ENCODE measurements around the gene TGFB1I1. TPM values are rescaled to one million over a fixed set of nuclear protein-coding genes. Genes with fewer than 3 reads are reported as not detected.

The TGFB1I1 gene
- total RNA-seq, 1 experiment from 2014 or later = 4.3 TPM

GRCh38 chr16:31473264-31473984 is 1.5 kb downstream of the TGFB1I1 start:
- ATAC-seq (no peak), DNase-seq (ENCODE audit: low spot score) (no peak)
- peaks cover 71% of the 10 kb centered on the region for H3K27me3 Mint-ChIP-seq (ENCODE audit: low read depth)
- no peaks in the 10 kb centered on the region for H3K36me3 Mint-ChIP-seq
- H3K4me1 Mint-ChIP-seq = peaks cover 16% of the 10 kb centered on the region
- TF ChIP-seq ZNF263 (CRISPR knock-in tag; IDR thresholded peaks at IDR 0.05; ENCODE audit: low read depth) (no peak), CREB1 (CRISPR knock-in tag; IDR thresholded peaks at IDR 0.05) (no peak)
- ChIA-PET POLR2A (no interaction called here), CTCF (interaction anchor here (0.6 to 13.1 kb wide), 14 partner anchors 9 to 476 kb away, joined by 3 to 221 read pairs (median 4); partner anchors contain the start of genes ARMC5, SLC5A2, ZNF267 and ZNF843)
- H3K27ac Mint-ChIP-seq = no peak overlapping the region
- peak overlapping the region; percentile 82 for H3K4me3 Mint-ChIP-seq
- H3K9me3 Mint-ChIP-seq = 0 out of 2 replicates have a peak, but pooled peaks cover 5% of the 10 kb centered on the region

- H3K27ac Mint-ChIP-seq = no peak overlapping the region
- H3K9me3 Mint-ChIP-seq = 0 out of 2 replicates have a peak, but pooled peaks cover 5% of the 10 kb centered on the region
- TF ChIP-seq IRF2 (CRISPR knock-in tag; IDR thresholded peaks at IDR 0.05; ENCODE audit: borderline replicate concordance, low read depth) = no peak
- TF ChIP-seq ZBTB43 (CRISPR knock-in tag; IDR thresholded peaks at IDR 0.05) = no peak
- TF ChIP-seq ZSCAN18 (CRISPR knock-in tag; IDR thresholded peaks at IDR 0.05) = no peak
- no peak for TF ChIP-seq ZNF317 (CRISPR knock-in tag; IDR thresholded peaks at IDR 0.05; ENCODE audit: borderline replicate concordance, low read depth)
- no peak for TF ChIP-seq ZNF532 (CRISPR knock-in tag; IDR thresholded peaks at IDR 0.05; ENCODE audit: borderline replicate concordance)
- TF ChIP-seq ZBTB21 (CRISPR knock-in tag; IDR thresholded peaks at IDR 0.05; ENCODE audit: borderline replicate concordance) = no peak
- TF ChIP-seq USF2 (CRISPR knock-in tag; IDR thresholded peaks at IDR 0.05) = no peak
- no peak for TF ChIP-seq E2F4 (CRISPR knock-in tag; IDR thresholded peaks at IDR 0.05; ENCODE audit: borderline replicate concordance, low read depth)
- no peak for TF ChIP-seq MXD4 (CRISPR knock-in tag; IDR thresholded peaks at IDR 0.05; ENCODE audit: borderline replicate concordance)
- no peak for TF ChIP-seq PREB (CRISPR knock-in tag; IDR thresholded peaks at IDR 0.05; ENCODE audit: borderline replicate concordance)
- no peak for TF ChIP-seq RORB (CRISPR knock-in tag; IDR thresholded peaks at IDR 0.05)
- no peak for TF ChIP-seq NFE2L1 (CRISPR knock-in tag; IDR thresholded peaks at IDR 0.05)
- no peak for TF ChIP-seq GRHL2 (CRISPR knock-in tag; IDR thresholded peaks at IDR 0.05; ENCODE audit: insufficient replicate concordance, severe bottlenecking)
- H3K36me3 Mint-ChIP-seq = no peaks in the 10 kb centered on the region
- ChIA-PET CTCF (interaction anchor here (13.1 kb wide), 1 partner anchor 17 kb away, joined by 221 read pairs; the partner anchor contains the start of gene ARMC5), POLR2A (no interaction called here)
- ATAC-seq = no peak
- no peak overlapping the region for H3K4me3 Mint-ChIP-seq
- DNase-seq (ENCODE audit: low spot score) = no peak
- H3K4me1 Mint-ChIP-seq = peaks cover 16% of the 10 kb centered on the region
- H3K27me3 Mint-ChIP-seq (ENCODE audit: low read depth) = peaks cover 78% of the 10 kb centered on the region
These were observed 2.3 kb downstream of the TGFB1I1 start for GRCh38 chr16:31474173-31474714.

Data from WTC11 (cell line).